B cell (primary cell): Measurements from ENCODE around the gene FIBCD1. TPM values are rescaled to one million over a fixed set of nuclear protein-coding genes. Genes with fewer than 3 reads are reported as not detected.

Experiments used
- ATAC-seq: fragments of 200-7000 bp; cut with Tn5 transposase; one replicate; pipeline ENCODE4 v1.10.0; 2021; ENCODE audit warnings: low read depth, mild to moderate bottlenecking, moderate number of reproducible peaks, moderate library complexity
- CTCF ChIA-PET: fragments of 350-600 bp; sonication (Branson Sonifier 250); formaldehyde crosslinking; loops from one replicate; lab custom pipeline; 2021; ENCODE audit warnings: antibody characterized with exemption, inconsistent platforms; lab: Charles Lee
- POLR2A ChIA-PET: fragments of 350-600 bp; sonication (Branson Sonifier 250); formaldehyde crosslinking; loops from one replicate; lab custom pipeline; 2021; ENCODE audit warnings: antibody characterized with exemption; lab: Charles Lee
- DNase-seq: peaks from one replicate; pipeline ENCODE4 v3.0.0; 2013
- H2AFZ ChIP-seq: 2 replicates; pipeline ENCODE4 v1.6.1; 2012; ENCODE audit warnings: mild to moderate bottlenecking, low read depth, low read length; ENCODE audit not compliant: insufficient read depth, poor library complexity, severe bottlenecking
- H3K27ac ChIP-seq, 2 donors: 1 replicate in 1 of 2; 2 replicates in 1 of 2; pipeline ENCODE4 v1.5.1; 2012 to 2013; ENCODE audit warnings: low read length in 2 of 2, mild to moderate bottlenecking in 2 of 2, moderate library complexity in 1 of 2
- H3K27me3 ChIP-seq, 4 experiments: fragments of 200-600 bp in 1 of 4; sonication (generic) in 1 of 4; replicated peaks in 1 of 4; 1 replicate in 2 of 4; 2 replicates in 2 of 4; pipeline versions ENCODE4 v1.6.1 to v1.7.0; 2013 to 2016; ENCODE audit warnings: low read length in 3 of 4, mild to moderate bottlenecking in 2 of 4, mixed read lengths in 1 of 4, moderate library complexity in 1 of 4; ENCODE audit not compliant: insufficient read depth in 4 of 4, control insufficient read depth in 3 of 4; ENCODE audit errors: control extremely low read depth in 1 of 4
- H3K36me3 ChIP-seq, 2 experiments: replicated peaks in 1 of 2; 1 replicate in 1 of 2; 2 replicates in 1 of 2; pipeline versions ENCODE4 v1.6.1 to v1.7.1; 2013; ENCODE audit warnings: low read length in 1 of 2; ENCODE audit not compliant: insufficient read depth in 2 of 2, control insufficient read depth in 1 of 2; ENCODE audit errors: control extremely low read depth in 1 of 2, extremely low read depth in 1 of 2
- H3K4me1 ChIP-seq, 2 donors: fragments of 200-600 bp in 1 of 2; sonication (generic) in 1 of 2; 1 replicate in 1 of 2; 2 replicates in 1 of 2; pipeline versions ENCODE4 v1.5.1 to v1.6.1; 2013 to 2017; ENCODE audit warnings: low read length in 2 of 2; ENCODE audit not compliant: control insufficient read depth in 2 of 2, insufficient read depth in 2 of 2
- H3K4me2 ChIP-seq: replicated peaks from 2 replicates; pipeline ENCODE3; 2012; ENCODE audit warnings: mild to moderate bottlenecking, low read depth, low read length; ENCODE audit not compliant: poor library complexity, severe bottlenecking
- H3K4me3 ChIP-seq, 5 experiments: fragments of 200-600 bp in 1 of 5; sonication (generic) in 1 of 5; 1 replicate in 3 of 5; 2 replicates in 2 of 5; pipeline versions ENCODE4 v1.5.1 to v1.7.0; 2011 to 2016; ENCODE audit warnings: low read length in 4 of 5, mild to moderate bottlenecking in 4 of 5, low read depth in 2 of 5, control low read depth in 1 of 5, moderate library complexity in 1 of 5; ENCODE audit not compliant: insufficient read depth in 1 of 5; ENCODE audit errors: control extremely low read depth in 1 of 5, extremely low read depth in 1 of 5
- H3K79me2 ChIP-seq: fragments of 200-600 bp; sonication (generic); one replicate; pipeline ENCODE4 v1.6.0; 2016; ENCODE audit warnings: low read length; ENCODE audit not compliant: control insufficient read depth, insufficient read depth
- H3K9ac ChIP-seq: fragments of 200-600 bp; sonication (generic); 2 replicates; pipeline ENCODE4 v1.6.1; 2017; ENCODE audit warnings: mild to moderate bottlenecking, low read length, moderate library complexity
- H3K9me3 ChIP-seq, 3 donors: one replicate each; pipeline versions ENCODE4 v1.6.1 to v1.7.1; 2013; ENCODE audit warnings: low read length in 2 of 3; ENCODE audit not compliant: control insufficient read depth in 2 of 3, insufficient read depth in 1 of 3; ENCODE audit errors: control extremely low read depth in 1 of 3
- H4K20me1 ChIP-seq: 2 replicates; pipeline ENCODE4 v1.6.0; 2012; ENCODE audit warnings: mild to moderate bottlenecking, low read length; ENCODE audit not compliant: insufficient read depth, control insufficient read depth, poor library complexity, severe bottlenecking
- H3K27ac Mint-ChIP-seq: one replicate; pipeline ENCODE4 v1.8.0; 2021; ENCODE audit warnings: mixed read lengths
- H3K27me3 Mint-ChIP-seq: one replicate; pipeline ENCODE4 v1.8.0; 2021; ENCODE audit warnings: mixed read lengths
- H3K4me1 Mint-ChIP-seq: one replicate; pipeline ENCODE4 v1.8.0; 2021; ENCODE audit warnings: mixed read lengths
- H3K4me3 Mint-ChIP-seq: one replicate; pipeline ENCODE4 v1.8.0; 2021; ENCODE audit warnings: mixed read lengths
- H3K9me3 Mint-ChIP-seq: one replicate; pipeline ENCODE4 v1.8.0; 2022; ENCODE audit warnings: mixed read lengths; ENCODE audit not compliant: insufficient read depth
- EZH2 ChIP-seq: IDR thresholded peaks from 2 replicates; pipeline ENCODE4 v1.6.1; 2012; ENCODE audit warnings: borderline replicate concordance, low read depth, mild to moderate bottlenecking, moderate library complexity, low read length; ENCODE audit not compliant: insufficient read depth, poor library complexity, severe bottlenecking
- WGBS: methylation state at CpG from one replicate; pipeline ENCODE4 v1.1.5; 2013; ENCODE audit warnings: missing lambda C conversion rate; ENCODE audit not compliant: insufficient coverage; 5-methylcytosine and 5-hydroxymethylcytosine counted together
- intact Hi-C: fragments of 100-400 bp; cut with micrococcal nuclease; formaldehyde crosslinking; loops from one replicate; pipeline ENCODE4 v1.10.0; 2022
- polyA plus RNA-seq: library from polyadenylated mRNA; depleted of rRNA; stranded (reverse); fragments of >200 nt; gene quantifications from 2 replicates; pipeline ENCODE4 v1.2.3, GENCODE V29; 2012
- total RNA-seq, 2 donors: library from RNA; stranded (reverse); fragments of 120-200 nt in 1 of 2; gene quantifications; 1 replicate in 1 of 2; 2 replicates in 1 of 2; pipeline versions ENCODE4 v1.2.3 to v1.2.4, GENCODE V29; 2013 to 2022
- TF ChIP-seq, protein P1 (sequence below): fragments of 200-600 bp; IDR thresholded peaks from one replicate; pipeline ENCODE4 v1.8.0; 2022; ENCODE audit warnings: antibody characterized with exemption, mild to moderate bottlenecking

FIBCD1 gene
- total and polyA plus RNA-seq, 2 donors (not counting 1 experiment from before 2014, with no cell fraction given), result not detected

- CTCF ChIA-PET, result interaction anchor here (2.2 kb wide), 1 partner anchor 64 kb away, joined by 5 read pairs; no protein-coding TSS in a partner anchor
- no peak for TF ChIP-seq EZH2
- TF ChIP-seq, protein P1, sequence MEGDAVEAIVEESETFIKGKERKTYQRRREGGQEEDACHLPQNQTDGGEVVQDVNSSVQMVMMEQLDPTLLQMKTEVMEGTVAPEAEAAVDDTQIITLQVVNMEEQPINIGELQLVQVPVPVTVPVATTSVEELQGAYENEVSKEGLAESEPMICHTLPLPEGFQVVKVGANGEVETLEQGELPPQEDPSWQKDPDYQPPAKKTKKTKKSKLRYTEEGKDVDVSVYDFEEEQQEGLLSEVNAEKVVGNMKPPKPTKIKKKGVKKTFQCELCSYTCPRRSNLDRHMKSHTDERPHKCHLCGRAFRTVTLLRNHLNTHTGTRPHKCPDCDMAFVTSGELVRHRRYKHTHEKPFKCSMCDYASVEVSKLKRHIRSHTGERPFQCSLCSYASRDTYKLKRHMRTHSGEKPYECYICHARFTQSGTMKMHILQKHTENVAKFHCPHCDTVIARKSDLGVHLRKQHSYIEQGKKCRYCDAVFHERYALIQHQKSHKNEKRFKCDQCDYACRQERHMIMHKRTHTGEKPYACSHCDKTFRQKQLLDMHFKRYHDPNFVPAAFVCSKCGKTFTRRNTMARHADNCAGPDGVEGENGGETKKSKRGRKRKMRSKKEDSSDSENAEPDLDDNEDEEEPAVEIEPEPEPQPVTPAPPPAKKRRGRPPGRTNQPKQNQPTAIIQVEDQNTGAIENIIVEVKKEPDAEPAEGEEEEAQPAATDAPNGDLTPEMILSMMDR, result no peak
- intact Hi-C loops, result no loop called here
- Mint-ChIP-seq H3K4me3 (no peak overlapping the region), H3K4me1 (no peaks in the 10 kb centered on the region), H3K9me3 (no peaks in the 10 kb centered on the region), H3K27ac (no peak overlapping the region), H3K27me3 (peaks cover 8% of the 10 kb centered on the region)
- no peak overlapping the region for H2AFZ ChIP-seq
- H3K4me1 ChIP-seq, result no peaks in the 10 kb centered on the region
- no peak for ATAC-seq
- H3K9me3 ChIP-seq, result no peaks in the 10 kb centered on the region
- no peak overlapping the region for H3K9ac ChIP-seq
- no peak for DNase-seq
- WGBS, result 98% methylated on average over 18 of the region's 25 CpGs
- no peak overlapping the region for H3K27ac ChIP-seq
- H3K36me3 ChIP-seq, result no peaks in the 10 kb centered on the region
- H3K4me3 ChIP-seq, result no peak overlapping the region
- POLR2A ChIA-PET, result no interaction called here
- H3K27me3 ChIP-seq, result no peaks in the 10 kb centered on the region
- no peak overlapping the region for H3K4me2 ChIP-seq
- H3K79me2 ChIP-seq, result no peaks in the 10 kb centered on the region
- H4K20me1 ChIP-seq, result no peaks in the 10 kb centered on the region
Observed at GRCh38 chr9:130982636-130983358, 43.8 kb upstream of the FIBCD1 start.

GRCh38 chr9:130981756-130982137, 42.7 kb upstream of the FIBCD1 start:
- no peaks in the 10 kb centered on the region for H3K79me2 ChIP-seq
- no peak overlapping the region for H2AFZ ChIP-seq
- H3K4me3 Mint-ChIP-seq, result no peak overlapping the region
- ChIA-PET POLR2A (no interaction called here), CTCF (no interaction called here)
- H3K27ac Mint-ChIP-seq, result no peak overlapping the region
- H3K4me1 ChIP-seq, result no peaks in the 10 kb centered on the region
- H3K9me3 Mint-ChIP-seq, result no peaks in the 10 kb centered on the region
- no peak for TF ChIP-seq EZH2
- no peak overlapping the region for H3K27ac ChIP-seq
- no peaks in the 10 kb centered on the region for H3K9me3 ChIP-seq
- H3K27me3 ChIP-seq, result no peaks in the 10 kb centered on the region
- H3K27me3 Mint-ChIP-seq, result peaks cover 8% of the 10 kb centered on the region
- no peak overlapping the region for H3K4me3 ChIP-seq
- H3K4me2 ChIP-seq, result no peak overlapping the region
- H4K20me1 ChIP-seq, result no peaks in the 10 kb centered on the region
- DNase-seq, result no peak
- no peak overlapping the region for H3K9ac ChIP-seq
- H3K4me1 Mint-ChIP-seq, result no peaks in the 10 kb centered on the region
- H3K36me3 ChIP-seq, result no peaks in the 10 kb centered on the region
- ATAC-seq, result no peak
- intact Hi-C loops, result no loop called here
- 91% methylated on average over 11 of the region's 14 CpGs for WGBS
